Smooth muscle cell of the umbilical artery (primary cell): Measurements from ENCODE around the gene NPC1. TPM values are rescaled to one million over a fixed set of nuclear protein-coding genes. Genes with fewer than 3 reads are reported as not detected.

Source experiments
- total RNA-seq: library from RNA; depleted of rRNA; stranded (reverse); fragments of >200 nt; gene quantifications from 2 replicates; pipeline ENCODE4 v1.2.3, GENCODE V29; 2014

Gene NPC1
- 47.2 and 90.3 TPM in 2 replicates for total RNA-seq

GRCh38 chr18:23586249-23587196, at the start of gene NPC1:
Gene NPC1, minus strand, starts transcription at chr18:23586506. Its CDS starts 163 bp downstream, at chr18:23586343.

DNA sequence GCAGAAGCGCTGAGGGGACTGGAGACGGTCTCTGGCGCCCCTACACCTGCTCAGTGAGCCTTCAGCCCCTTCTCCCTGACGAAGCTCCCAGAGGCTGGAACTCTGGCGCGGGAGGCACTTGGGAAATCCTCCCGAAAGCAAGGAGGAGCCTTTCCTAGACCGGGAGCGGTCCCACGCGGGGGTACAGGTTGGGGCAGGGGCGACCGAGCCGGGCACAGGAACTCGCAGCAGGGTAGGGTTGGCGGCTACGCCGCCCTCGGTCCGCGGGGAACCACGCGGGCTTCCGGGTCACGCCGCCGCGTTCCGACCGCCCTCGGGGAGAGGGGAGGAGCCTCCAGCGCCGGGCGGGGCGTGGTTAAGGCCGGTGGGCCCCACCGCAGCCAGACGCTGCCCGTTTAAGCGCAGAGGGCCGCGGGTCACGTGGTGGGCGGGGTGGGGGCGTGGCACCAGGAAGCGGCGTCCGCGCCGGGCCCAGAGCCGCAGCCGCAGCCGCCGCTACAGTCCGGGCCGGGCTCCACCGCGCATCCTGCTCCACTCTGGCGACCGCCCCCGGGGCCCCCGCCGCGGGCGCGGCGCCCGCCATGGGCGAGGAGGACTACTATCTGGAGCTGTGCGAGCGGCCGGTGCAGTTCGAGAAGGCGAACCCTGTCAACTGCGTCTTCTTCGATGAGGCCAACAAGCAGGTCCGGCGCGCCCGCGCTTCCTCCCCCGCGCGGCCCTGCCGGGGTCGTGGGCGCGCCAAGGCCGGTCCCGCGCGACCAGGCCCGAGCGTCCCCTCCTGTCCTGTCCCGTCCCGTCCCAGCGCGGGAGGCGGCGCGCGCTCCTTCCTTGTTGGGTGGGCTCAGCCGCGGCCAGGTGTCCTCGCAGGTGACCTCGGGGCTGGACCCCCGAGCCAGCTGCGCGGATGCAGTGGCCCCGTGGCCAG, 83.0 kb downstream of the NPC1 start, which contains the start of gene RMC1:
RMC1 (plus strand) TSS at position 474 of the 925 bp plus-strand sequence; CDS start at position 582, 108 bp downstream.

Other genes starting within 250 kb of the NPC1 start
- 77.2 and 83.1 TPM in 2 replicates for gene RIOK3, start 133.2 kb downstream of the NPC1 start, total RNA-seq
- gene RMC1, start 83.0 kb downstream of the NPC1 start, total RNA-seq: 27.9 and 33.4 TPM in 2 replicates
- gene ANKRD29, start 76.4 kb upstream of the NPC1 start, total RNA-seq: 0.59 and 0.88 TPM in 2 replicates
- gene LAMA3, start 102.9 kb upstream of the NPC1 start, total RNA-seq: 2.1 and 3.8 TPM in 2 replicates